Measurements from ENCODE around the gene THAP7. TPM values are rescaled to one million over a fixed set of nuclear protein-coding genes. Genes with fewer than 3 reads are reported as not detected.

Gene THAP7
- total RNA-seq, 1 experiment from 2014 or later: 24.6 TPM

DNA sequence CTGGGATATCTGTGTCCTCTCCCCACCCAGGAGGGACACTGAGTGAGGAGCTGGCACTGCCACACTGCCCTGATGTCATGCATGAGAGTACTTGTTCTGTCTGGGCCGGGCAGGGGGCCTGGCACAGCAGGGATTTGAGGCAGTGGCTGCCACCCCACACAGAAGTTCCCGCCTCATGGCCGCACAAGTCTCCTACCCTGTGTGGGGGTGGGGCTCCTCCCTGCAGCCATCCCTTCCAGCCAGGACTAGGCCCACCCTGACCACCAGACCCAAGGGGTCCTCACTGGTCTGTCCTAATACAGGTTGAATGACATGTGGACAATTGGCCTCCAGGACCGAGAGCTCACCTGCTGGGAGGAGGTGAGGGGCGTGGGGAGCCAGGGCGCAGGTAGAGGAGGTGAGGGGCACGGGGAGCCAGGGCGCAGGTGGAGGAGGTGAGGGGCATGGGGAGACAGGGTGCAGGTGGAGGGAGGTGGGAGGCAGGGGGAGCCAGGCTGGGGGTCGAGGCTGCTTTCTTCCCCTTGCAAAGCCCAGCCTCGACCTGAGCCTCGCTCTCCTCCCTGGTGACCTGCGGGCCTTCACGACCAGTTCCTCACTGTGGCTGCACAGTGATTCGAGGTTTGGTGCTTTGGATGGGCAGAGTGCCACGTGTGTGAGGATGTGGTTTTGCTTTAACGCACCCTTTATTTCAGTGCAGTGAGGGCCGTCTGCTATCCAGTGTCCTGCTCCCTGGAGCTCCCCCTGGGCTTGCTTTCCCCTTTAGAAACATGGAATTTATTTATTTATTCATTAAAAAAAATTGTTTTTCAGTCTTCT is 12.4 kb downstream of the THAP7 start:
- H4K5ac ChIP-seq (ENCODE audit: insufficient read length, low read depth, low read length): no peak overlapping the region
- H3K4ac ChIP-seq (ENCODE audit: low read depth, low read length): no peak overlapping the region
- H3K56ac ChIP-seq (ENCODE audit: insufficient read length, low read depth, low read length): no peak overlapping the region
- H2BK15ac ChIP-seq (ENCODE audit: low read depth, low read length): no peak overlapping the region
- no peaks in the 10 kb centered on the region for H3K23me2 ChIP-seq (ENCODE audit: insufficient read length, low read depth, low read length, poor library complexity, severe bottlenecking)
- Mint-ChIP-seq H3K27ac (no peak overlapping the region), H3K4me1 (0 out of 4 replicates have a peak, but pooled peaks cover 0 to 2% of the 10 kb centered on the region in 2 experiments), H3K27me3 (ENCODE audit: low read depth) (no peaks in the 10 kb centered on the region), H3K36me3 (ENCODE audit: insufficient read depth in 1 of 3, low read depth in 3 of 3) (peaks cover 0 to 37% (median 19%) of the 10 kb centered on the region in 3 experiments), H3K4me3 (no peak overlapping the region), H3K9me3 (no peaks in the 10 kb centered on the region)
- no peak overlapping the region for H2BK20ac ChIP-seq (ENCODE audit: low read depth, low read length, poor library complexity, severe bottlenecking)
- H2BK5ac ChIP-seq (ENCODE audit: insufficient read length, low read length): no peak overlapping the region
- no peak overlapping the region for H3K9ac ChIP-seq (ENCODE audit: extremely low read depth, insufficient read length, low read length)
- no peak overlapping the region for H2AFZ ChIP-seq (ENCODE audit: low read length)
- H3K9me3 ChIP-seq (ENCODE audit: control insufficient read depth, low read depth, low read length): no peaks in the 10 kb centered on the region
- no peak overlapping the region for H3K23ac ChIP-seq (ENCODE audit: insufficient read length, low read depth, low read length)
- no peaks in the 10 kb centered on the region for H3K27me3 ChIP-seq (ENCODE audit: insufficient read depth, low read length)
- DNase-seq: no peak
- H3K79me2 ChIP-seq (ENCODE audit: insufficient read depth, low read length): no peaks in the 10 kb centered on the region
- H3K27ac ChIP-seq (ENCODE audit: insufficient read length, low read depth, low read length): no peak overlapping the region
- TF ChIP-seq, protein P1, sequence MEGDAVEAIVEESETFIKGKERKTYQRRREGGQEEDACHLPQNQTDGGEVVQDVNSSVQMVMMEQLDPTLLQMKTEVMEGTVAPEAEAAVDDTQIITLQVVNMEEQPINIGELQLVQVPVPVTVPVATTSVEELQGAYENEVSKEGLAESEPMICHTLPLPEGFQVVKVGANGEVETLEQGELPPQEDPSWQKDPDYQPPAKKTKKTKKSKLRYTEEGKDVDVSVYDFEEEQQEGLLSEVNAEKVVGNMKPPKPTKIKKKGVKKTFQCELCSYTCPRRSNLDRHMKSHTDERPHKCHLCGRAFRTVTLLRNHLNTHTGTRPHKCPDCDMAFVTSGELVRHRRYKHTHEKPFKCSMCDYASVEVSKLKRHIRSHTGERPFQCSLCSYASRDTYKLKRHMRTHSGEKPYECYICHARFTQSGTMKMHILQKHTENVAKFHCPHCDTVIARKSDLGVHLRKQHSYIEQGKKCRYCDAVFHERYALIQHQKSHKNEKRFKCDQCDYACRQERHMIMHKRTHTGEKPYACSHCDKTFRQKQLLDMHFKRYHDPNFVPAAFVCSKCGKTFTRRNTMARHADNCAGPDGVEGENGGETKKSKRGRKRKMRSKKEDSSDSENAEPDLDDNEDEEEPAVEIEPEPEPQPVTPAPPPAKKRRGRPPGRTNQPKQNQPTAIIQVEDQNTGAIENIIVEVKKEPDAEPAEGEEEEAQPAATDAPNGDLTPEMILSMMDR (conservative IDR thresholded peaks at IDR 0.05): no peak
- H2AK5ac ChIP-seq (ENCODE audit: insufficient read length, low read length): no peak overlapping the region
- no peak overlapping the region for H4K8ac ChIP-seq (replicated peaks; ENCODE audit: insufficient read length, low read depth, low read length)
- no peak overlapping the region for H3K18ac ChIP-seq (ENCODE audit: insufficient read length, low read depth, low read length)
- H3T11ph ChIP-seq (ENCODE audit: low read length): no peak overlapping the region
- no peaks in the 10 kb centered on the region for H4K20me1 ChIP-seq (ENCODE audit: control insufficient read depth, insufficient read depth, insufficient read length)
- H3K4me1 ChIP-seq (ENCODE audit: insufficient read depth, low read length): no peaks in the 10 kb centered on the region
- H4K91ac ChIP-seq (ENCODE audit: insufficient read length, low read depth, low read length): no peak overlapping the region
- no peak overlapping the region for H2BK12ac ChIP-seq (ENCODE audit: insufficient read length, low read depth, low read length)
- H2BK120ac ChIP-seq (ENCODE audit: low read depth, low read length, poor library complexity, severe bottlenecking): no peak overlapping the region
- H3K14ac ChIP-seq (ENCODE audit: insufficient read depth, low read length): no peak overlapping the region
- H3K79me1 ChIP-seq (ENCODE audit: insufficient read depth, low read depth, low read length, poor library complexity, severe bottlenecking): no peaks in the 10 kb centered on the region
- no peak overlapping the region for H3K4me2 ChIP-seq (ENCODE audit: insufficient read depth, insufficient read length, low read length)
- no CpG with 5 or more reads among the region's 17 CpGs for WGBS (ENCODE audit: extremely low coverage, insufficient read length, low lambda C conversion rate)

Data from H9 (cell line).